Left lobe of liver (tissue), 2 donors: ENCODE measurements around the gene ITGA7. TPM values are rescaled to one million over a fixed set of nuclear protein-coding genes. Genes with fewer than 3 reads are reported as not detected.

Source experiments
- ATAC-seq: fragments of 200-7000 bp; cut with Tn5 transposase; one replicate; pipeline ENCODE4 v1.9.1; 2020; ENCODE audit warnings: mild to moderate bottlenecking, moderate library complexity
- DNase-seq: peaks from one replicate; pipeline ENCODE4 v3.0.0-alpha.2; 2020; ENCODE audit warnings: low spot score
- total RNA-seq: library from RNA; stranded (reverse); gene quantifications from one replicate; pipeline ENCODE4 v1.2.1, GENCODE V29; 2021
- donor health status: DM: no; HTN: no; CAD: no; lungs with moderate emphysema.
- donor health status: DM: no; HTN: yes; CAD: no.

Gene ITGA7, protein sequence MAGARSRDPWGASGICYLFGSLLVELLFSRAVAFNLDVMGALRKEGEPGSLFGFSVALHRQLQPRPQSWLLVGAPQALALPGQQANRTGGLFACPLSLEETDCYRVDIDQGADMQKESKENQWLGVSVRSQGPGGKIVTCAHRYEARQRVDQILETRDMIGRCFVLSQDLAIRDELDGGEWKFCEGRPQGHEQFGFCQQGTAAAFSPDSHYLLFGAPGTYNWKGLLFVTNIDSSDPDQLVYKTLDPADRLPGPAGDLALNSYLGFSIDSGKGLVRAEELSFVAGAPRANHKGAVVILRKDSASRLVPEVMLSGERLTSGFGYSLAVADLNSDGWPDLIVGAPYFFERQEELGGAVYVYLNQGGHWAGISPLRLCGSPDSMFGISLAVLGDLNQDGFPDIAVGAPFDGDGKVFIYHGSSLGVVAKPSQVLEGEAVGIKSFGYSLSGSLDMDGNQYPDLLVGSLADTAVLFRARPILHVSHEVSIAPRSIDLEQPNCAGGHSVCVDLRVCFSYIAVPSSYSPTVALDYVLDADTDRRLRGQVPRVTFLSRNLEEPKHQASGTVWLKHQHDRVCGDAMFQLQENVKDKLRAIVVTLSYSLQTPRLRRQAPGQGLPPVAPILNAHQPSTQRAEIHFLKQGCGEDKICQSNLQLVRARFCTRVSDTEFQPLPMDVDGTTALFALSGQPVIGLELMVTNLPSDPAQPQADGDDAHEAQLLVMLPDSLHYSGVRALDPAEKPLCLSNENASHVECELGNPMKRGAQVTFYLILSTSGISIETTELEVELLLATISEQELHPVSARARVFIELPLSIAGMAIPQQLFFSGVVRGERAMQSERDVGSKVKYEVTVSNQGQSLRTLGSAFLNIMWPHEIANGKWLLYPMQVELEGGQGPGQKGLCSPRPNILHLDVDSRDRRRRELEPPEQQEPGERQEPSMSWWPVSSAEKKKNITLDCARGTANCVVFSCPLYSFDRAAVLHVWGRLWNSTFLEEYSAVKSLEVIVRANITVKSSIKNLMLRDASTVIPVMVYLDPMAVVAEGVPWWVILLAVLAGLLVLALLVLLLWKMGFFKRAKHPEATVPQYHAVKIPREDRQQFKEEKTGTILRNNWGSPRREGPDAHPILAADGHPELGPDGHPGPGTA
- total RNA-seq = 16.9 TPM

DNA sequence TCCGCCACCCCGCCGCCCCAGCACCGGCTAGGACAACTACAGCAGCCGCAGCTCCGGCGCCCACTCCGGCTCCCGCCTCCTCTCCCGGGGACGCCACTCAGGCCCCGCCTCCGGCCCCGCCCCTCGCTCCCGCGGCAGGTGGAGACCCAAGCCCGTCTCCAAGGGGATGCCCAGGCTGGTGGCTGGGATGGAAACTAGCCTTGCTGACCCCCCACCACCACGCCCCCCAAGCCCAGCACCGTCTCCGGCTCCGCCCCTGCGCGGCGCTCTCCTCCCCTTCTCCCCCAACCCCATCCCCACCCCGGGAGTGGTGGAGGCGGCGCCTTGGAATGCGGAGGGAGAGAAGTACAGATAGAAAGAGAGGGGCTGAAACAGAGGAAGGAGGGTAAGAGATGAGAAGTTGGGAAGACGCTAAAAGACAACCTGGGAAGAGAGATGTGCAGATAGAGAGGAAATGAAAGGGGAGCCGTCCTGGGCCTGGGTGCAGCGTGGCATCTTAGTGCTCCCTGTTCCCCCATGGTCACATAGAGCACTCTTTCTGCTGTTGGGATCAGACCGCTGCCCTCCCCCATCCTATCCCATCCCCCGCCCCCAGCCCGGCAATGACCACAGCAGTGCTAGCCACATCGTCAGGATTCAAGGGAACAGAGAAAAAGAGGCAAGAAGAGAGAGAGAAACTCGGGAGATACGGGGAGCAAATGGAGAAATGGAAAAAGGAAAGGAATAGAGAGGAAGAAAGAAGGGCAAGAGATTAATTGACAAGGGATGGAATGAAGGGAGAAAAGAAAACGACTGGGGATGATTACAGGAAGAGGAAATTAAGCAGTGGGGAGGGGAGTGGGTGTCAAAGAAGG, at the start of gene ITGA7:
Gene ITGA7 (minus strand): TSS at position 64 of the 854 bp plus-strand sequence. CDS start 222 bp downstream, outside the sequence.
- DNase-seq (peak; percentile 60), ATAC-seq (peak; percentile 78)

DNA sequence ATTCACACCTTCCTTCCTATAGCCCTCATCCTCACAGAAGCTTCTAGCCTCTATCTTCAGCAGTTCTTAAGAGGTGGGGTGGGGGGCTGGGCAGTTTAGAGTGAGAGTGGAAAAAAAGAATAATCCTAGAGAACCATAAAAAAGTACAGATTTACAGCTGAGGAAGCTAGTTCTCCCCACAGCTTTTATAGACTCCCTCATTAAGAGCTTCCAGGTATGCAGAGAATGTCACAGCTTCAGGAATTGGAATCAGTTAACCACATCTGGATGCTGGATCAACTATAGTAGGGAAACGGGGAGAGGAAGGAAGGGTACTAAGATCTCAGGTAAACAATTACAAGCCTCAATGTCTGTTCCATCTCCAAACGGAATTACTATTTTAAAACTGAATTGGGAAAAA, 47.5 kb upstream of the ITGA7 start:
- DNase-seq = no peak
- ATAC-seq = no peak

DNA sequence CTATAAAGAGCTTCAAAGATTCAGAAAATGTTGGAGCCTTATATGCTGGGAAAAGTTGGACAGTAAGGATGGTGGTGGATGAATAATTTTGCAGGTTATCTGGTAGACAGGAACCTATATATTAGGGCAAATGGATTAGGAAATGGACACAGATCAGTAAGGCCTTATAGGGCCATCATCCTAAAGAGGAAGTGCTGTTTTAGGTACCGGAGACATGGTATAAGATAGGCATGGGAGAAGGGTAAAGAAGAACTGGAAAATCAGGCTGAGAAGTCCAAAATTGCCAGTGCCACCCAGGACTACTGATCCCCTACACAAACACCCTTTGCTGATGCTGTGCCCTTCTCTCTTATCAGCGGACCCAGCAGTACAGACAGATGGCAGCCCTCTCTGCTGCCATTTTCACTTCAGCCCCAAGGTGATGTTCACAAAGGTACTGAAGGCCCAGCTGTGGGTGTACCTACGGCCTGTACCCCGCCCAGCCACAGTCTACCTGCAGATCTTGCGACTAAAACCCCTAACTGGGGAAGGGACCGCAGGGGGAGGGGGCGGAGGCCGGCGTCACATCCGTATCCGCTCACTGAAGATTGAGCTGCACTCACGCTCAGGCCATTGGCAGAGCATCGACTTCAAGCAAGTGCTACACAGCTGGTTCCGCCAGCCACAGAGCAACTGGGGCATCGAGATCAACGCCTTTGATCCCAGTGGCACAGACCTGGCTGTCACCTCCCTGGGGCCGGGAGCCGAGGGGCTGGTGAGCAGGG, 40.7 kb upstream of the ITGA7 start:
- DNase-seq (no peak), ATAC-seq (no peak)

DNA sequence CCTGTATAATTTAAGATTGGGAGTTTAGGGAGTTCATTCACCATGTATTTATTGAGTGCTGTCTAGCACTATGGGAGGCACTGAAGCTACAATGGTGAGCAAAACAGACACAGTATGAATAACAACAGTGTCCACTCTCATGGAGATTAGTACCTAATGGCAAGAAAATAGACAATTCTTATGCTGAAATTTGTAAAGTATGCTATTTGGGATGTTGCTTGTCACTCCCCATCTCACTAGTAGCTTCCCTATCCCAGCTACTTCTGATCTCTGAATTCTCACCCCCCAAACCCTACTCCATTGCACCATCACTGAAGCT, 39.2 kb upstream of the ITGA7 start:
- DNase-seq (no peak), ATAC-seq (no peak)

DNA sequence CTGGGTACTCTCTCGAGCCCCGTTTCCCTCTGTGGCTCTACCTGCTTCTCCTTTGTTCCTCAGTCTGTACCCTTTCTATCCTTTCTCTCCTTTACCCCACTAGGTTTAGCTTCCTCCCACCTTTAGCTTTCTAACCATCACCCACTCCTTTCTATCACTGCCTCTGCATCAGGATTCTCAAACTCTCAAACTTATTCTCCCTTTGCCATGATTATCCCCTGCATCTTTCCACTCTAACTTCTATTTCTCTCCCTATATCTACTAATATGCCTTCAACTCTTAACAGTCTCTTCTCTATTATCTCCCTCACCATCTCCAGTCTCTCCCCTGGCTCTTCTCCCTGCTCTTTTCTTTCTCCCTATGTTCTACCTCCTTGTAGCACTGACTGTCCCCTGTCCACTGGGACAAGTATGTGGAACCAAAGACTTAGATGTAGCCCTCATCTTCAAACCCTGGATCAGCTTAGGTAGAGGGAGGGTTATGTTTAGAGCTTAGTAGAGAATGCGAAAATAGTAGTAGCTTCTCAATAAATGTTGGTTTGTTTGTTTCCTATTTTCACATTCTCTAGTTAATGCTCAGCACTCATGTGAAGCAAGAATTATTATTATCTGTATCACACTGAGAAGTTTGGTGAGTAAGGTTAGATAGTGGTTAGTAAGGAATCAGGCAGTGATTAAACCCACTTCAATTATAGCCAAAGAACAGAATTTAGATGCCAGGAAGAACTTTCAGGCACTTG, 38.6 kb upstream of the ITGA7 start:
- DNase-seq (no peak), ATAC-seq (no peak)

DNA sequence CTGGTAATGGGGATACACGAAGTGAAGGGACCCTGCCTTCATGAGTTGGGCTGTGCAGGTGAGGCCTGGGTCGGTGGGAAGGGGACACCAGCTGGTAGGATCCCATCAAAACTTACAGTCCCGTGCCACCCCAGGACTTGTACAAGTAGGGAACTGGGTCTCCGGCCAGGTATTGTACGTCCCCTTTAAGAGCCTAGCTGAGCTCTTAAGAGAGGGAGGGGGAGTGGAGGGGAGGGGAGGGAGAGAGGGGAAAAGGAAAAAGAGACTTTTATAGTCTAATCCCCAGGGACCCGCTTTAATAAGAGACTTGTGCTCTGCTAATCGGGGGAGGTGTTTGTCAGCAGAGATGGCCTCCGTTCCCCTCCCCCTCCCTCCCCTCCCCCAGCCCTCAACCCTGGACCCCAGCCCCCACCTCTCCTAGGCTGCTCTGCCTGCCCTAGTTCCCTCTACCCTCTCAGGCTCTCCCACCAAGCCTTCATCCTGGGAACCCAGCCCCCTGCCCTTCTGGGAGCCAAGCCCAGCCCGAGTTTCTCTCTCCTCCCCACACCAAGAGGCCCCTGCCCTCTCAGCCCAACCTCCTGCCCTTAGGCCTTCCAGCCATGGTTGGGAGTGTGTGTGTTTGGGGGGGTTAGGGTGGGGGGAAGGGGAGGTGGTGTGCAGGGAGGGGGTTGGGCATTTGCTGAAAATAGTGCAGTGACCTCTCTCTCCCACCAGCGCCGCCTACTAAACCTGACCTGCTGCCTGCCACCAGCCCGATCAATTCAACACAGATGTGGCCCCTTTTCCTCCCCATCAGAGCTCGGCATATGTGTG, 37.9 kb upstream of the ITGA7 start:
- ATAC-seq = no peak

DNA sequence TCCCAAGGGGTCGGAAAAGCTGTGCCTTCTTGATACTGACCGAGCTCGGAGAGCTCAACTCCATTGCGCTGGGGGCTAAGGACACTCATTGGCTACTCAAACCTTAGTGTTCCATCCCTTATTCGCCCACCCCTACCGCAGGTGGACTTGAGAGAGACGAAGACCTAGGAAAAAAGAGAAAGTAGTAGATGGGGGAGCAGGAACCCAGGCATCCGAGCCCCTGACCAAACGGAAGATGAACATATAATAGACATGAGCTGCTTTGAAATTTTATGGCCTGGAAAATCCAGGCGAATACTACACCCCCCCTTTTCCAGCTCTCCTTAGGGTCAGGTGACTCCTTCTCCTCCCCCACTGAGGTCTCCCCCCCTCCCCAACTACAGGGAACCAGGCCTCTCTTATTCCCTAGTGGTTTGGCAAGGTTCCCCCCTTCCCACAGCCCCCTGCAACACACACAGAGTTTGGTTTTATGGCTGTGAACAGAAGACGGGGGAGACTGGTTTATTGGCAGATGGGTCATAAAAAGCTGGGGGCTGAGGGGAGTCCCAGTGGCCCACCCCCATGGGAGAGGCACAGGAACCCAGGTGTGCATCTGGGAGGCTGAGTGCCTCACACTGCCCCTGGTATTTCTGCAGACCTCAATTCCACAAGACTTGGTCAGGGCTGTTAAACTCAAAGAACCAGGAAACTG, 36.8 kb upstream of the ITGA7 start:
- ATAC-seq (no peak), DNase-seq (peak; percentile 28)

More for the DNA sequence above, 37.9 kb upstream of the ITGA7 start:
- DNase-seq = peak; percentile 37

DNA sequence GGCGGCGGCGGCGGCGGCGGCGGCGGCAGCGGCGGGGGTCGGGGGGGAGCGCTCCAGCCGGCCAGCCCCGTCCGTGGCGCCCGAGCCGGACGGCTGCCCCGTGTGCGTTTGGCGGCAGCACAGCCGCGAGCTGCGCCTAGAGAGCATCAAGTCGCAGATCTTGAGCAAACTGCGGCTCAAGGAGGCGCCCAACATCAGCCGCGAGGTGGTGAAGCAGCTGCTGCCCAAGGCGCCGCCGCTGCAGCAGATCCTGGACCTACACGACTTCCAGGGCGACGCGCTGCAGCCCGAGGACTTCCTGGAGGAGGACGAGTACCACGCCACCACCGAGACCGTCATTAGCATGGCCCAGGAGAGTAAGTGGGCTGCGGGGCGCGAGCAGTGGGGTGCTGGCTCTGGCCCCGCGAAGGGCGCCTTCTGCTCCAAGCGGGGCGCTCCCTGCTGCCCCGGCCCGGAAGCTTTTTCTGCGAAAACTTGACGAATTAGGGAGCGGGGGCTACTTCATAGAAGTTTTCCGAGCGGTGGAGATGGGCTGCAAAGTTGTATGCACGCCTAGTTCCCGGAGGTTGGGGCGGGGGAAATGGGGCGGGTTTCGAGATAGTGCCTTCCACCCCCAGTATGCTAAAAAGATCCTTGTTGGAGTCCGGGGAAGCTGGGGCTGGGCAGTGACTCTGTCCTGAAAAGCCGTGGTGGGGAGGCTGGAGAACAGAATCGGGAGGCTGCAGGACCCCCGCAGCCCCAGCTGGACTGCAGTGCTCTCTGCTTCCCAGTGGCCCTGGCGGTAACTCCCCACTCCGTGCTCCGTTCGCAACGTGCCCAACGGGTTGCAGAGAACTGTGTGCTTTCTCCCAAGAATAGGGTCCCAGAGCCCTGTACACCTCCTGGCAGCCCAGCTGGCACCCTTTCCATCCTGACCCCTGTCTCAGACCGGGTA, 36.0 kb upstream of the ITGA7 start:
- peak; percentile 22 for ATAC-seq
- DNase-seq = peak; percentile 47

DNA sequence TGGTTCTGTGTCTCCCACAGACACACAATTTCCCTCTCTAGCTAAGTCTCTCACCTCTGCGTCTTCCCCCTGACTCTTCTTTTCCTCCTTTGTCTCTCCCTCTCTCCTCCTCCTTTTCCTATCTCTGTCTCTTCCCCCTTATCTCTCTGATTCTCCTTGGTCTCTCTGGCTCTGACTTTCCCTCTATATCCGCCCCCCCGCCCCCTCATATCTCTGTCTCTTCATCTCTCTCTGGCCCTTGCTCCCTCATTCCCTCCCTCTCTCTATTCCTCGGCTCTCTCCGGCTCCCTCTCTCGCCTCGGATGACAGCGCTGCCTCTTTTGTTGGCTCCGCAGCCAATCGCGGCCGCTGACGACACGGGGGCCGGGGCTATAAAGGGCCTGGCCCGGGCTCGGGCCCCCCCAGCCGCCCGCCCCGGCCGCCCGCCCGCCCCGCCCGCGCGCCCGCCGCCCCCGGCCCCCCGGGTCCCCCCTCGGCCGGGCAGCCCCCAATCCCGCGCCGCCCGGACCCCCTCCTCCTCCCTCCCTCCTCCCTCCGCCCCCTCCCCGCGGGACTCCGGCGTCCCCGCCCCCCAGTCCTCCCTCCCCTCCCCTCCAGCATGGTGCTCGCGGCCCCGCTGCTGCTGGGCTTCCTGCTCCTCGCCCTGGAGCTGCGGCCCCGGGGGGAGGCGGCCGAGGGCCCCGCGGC, 35.2 kb upstream of the ITGA7 start, which contains the start of gene GDF11:
Gene GDF11 (plus strand): TSS at position 404 of the 687 bp plus-strand sequence. CDS start 195 bp downstream, at position 599.
- ATAC-seq = peak; percentile 35

DNA sequence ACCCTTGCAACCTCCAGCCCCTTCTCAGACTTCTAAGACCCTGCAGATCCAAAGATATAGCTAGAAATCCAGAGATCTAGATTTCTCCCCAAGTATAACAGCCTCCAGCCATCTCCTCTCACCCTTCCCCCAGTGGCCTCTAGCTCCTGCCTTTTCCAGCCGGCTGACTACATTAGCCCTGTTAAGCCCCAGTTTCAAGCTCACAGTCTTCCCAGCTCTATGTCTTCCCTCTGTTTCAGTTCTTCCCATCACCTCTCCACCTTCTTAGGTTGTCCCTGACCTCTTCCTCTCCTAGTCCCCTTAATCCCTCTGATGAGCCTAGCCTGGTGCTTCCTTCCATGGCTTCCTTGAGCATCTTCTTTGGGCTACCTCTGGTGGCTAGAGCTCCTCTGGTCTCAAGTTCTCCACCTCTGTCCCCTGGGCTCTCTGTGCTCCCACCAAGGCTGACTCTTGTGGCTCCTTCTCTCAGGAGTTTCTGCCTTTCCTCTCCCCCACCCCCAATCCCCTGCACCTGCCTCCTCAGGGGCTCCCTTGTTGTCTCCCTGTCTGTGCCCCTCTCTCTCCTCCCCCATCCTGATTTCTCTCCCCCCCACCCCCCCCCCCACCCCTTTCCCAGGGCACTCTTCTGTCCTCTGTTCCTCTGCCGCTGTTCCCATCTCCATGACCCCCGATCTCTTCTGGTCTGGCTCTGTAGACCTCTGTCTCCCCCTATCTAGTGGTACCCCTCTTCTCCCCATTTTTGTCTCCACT, 34.4 kb upstream of the ITGA7 start:
- DNase-seq = peak; percentile 24
- ATAC-seq = no peak

More for the DNA sequence above, 35.2 kb upstream of the ITGA7 start, which contains the start of gene GDF11:
- peak; percentile 49 for DNase-seq

DNA sequence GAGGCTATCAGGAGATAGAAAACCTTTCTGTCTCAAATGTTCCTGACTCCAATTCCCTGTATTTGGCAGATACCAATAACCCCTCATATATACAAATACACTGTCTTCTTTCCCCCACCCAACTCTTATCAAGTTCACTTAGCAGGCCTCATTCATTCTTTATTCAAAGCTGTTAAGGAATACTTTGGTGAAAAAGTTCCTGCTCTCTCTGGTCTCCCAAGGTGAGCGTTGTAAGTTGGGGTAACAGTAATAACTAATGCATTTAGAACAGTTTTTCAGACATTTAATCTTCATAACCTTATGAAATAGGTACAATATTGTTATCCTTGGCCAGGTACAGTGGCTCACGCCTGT, 31.3 kb upstream of the ITGA7 start:
- ATAC-seq (no peak), DNase-seq (no peak)

DNA sequence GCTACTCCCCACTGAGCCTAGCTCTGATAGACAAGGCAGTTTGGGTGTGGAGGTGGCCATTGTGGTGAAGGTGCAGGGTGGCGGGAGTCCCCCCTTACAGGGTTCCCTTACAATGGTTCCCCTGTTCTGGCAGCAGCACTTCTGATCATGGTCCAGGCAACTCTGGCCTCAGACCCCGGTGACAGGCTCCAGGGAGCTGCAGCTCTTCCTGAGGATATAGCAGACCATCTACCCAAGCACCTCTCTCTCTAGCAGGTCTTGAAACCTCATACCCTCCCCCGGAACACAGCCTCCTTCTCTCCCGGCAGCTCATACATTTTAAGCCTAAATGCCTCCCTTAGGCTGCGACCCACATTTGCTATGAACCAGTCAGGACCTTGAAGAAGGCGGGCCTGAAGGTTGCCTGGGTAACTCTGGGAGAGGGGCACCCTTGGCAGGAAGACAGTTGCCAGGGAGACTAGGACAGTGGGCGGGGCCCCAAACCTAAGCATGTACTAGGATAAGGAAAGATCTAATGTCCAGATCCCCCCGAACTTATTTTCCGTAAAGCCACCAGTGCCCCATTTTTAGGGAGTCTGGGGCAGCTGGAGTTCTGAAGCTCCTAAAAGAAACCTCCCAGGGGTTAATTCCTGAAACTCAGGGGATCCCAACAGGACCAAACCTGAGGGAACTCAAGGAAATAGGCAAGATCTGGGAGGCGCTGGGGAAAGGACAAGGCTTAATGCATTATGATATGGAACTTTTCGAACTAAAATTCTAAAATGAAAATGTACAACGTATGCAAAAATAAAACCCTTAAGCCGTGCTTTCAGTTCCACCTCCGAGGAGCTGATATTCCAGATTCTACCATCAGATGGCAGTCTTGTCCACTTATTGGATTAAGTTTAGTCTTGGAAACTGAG, 30.7 kb upstream of the ITGA7 start:
- DNase-seq = peak; percentile 64
- peak; percentile 78 for ATAC-seq

DNA sequence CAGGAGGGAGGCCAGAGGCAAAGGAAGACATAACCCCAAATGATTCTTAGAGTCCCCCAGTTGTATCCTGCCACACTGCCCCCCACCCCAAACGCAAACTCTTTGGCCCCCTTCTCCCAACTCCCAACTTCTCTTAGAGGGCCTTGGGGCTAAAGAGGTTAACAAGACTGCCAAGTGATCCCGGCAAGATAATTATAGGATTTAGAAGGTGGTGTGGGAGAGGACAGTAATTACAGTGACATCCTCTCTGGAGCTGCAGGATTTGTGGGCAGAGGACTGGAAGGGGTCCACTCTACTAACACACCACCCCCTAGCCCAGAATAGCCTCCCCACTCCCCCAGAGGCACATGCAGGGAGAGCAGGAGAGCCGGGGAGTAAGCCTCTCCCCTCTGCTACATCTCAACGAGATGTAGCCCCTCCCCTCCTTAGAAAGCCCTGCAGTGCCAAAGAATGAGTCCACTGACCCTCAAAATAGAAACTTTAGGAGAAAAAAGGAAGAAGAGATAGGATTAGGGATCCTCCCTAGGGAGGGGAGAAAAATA, 29.9 kb upstream of the ITGA7 start:
- ATAC-seq (no peak), DNase-seq (no peak)
